GM20431 (cell line): ENCODE data around the gene SEC61A2.

Experiments used
- in situ Hi-C: fragments of 300-500 bp; cut with MseI, MboI; formaldehyde crosslinking; loops from one replicate; pipeline ENCODE4 v1.15.0; 2020; ENCODE audit warnings: low sequenced_read_pairs; ENCODE audit not compliant: unreplicated experiment

SEC61A2 gene

DNA sequence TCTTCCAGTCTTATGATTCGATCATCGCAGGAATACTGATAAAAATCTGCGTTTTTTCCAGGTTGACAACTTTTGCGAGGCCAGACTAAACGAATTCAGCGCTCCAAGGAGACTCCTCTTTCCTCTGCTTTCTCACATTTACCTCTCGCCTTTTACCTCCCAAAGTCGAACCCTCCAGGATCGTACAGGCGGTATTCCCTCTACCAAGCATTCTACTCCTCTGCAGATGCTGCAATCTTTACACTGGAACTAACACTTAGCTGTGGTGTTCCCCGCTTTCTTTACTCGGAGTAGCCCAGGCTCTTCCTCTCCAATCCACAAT lies 65.8 kb downstream of the SEC61A2 start:
- in situ Hi-C loops: no loop called here

DNA sequence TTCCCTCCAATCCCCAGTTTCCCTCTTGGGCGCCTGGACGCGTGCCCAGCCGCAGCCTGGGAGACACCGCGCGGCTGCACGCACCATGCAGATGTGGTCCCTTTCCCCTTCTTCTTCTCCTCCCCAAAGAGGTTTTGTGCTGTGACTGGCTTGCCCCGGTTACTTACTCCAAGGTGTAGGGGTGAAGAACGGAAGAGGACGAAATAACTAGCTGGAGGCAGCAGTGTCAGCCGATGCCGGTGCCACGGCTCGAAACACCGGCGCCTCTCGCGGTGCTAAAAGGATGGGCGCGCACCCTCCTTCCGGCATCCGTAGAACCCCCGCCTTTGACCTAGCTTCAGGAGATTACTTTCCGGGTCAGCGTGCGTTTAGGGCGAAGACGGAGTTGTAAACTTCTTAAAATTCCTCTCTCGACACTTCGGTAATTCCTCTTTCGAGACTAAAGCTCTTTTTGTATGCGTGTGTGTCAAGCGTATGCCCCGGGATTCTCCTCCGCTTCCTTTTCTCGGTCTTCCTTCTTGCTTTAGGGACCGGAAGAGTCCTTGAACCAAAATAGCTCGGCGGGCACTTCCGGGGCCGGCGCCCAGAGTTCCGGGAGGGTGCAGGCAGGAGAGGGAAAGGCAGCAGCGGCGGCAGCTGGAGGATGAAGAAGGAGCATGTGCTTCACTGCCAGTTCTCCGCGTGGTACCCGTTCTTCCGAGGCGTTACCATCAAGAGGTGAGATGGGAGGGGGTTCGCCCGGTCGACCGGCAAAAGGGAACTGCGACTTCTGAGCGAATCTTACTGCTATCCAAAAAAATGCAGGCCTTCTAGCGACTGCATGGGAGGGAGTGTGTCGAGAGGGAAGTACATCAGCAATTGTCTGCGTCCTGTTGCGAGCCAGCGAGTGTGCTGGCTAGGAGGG lies 66.4 kb downstream of the SEC61A2 start, which contains the start of the genes CDC123 and NUDT5:
Gene CDC123 (plus strand): TSS at position 586 of the 904 bp plus-strand sequence. CDS start 58 bp downstream, at position 644.
Gene NUDT5 (minus strand): TSS at position 289 of the 904 bp plus-strand sequence. CDS start 9,600 bp downstream, outside the sequence.
- in situ Hi-C loops: no loop called here

DNA sequence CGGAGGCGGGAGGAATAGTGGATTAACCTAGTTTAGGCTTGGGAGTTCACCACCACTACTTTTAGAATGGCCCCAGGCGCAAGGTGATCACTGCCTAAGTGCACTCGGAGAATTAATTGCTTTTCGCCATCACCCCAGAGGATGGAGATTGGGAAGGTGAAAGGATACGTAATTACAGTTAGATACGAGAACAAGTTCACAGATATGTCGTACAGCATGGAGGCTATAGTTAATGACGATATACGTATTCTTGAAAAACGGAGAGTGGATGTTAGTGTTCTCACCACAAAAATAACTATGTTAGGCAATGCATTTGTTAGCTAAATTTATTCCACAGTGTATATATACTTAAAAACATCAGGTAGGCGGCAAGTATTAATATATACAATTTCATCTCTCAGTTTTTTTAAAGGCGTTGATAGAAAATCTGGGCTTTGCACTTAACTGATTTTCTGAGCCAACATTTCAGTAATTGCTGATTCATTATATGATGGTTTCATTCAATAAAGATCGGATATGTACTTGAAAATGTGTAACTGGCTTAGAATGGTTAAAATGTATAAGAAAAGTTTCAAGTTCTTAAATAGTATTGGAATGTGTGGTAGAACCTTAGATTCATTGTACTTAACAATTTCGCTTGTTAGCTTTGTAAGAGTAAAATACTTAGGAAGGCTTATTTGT lies 67.2 kb downstream of the SEC61A2 start:
- in situ Hi-C loops: no loop called here

DNA sequence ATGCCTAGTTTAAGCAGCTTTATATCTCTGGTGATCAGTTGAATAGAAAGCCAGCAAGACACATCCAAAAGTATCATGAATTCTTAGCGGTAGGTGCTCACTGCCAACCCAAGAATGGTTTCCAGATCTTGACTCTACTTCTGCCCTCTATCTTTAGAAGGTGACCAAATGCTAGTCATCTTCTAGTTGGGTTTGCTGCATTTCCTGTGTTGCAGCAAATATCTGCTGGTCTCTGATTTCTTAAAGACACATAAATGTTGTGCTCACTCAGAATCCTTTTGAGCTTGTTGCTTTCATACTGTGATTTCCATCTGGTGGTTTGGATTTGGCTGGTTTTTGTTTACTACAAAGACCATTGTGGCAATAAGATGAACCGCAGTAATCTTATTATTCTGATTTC lies 68.7 kb downstream of the SEC61A2 start:
- in situ Hi-C loops: no loop called here

DNA sequence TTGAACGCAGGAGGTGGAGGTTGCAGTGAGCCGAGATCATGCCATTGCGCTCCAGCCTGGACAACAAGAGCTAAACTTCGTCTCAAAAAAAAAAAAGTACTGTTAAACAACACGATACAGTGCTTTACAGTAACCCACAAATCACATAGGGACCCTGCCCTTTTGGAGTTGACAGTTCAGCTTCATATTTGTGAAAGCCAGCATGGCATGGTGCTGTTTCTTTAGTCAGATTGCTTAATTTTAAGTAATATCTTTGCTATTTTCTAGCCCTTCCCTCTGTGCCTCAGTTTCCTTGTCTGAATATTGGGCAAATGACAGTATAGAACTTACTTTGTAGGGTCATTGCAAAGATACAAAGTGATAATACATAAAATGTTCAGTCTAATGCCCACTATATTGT lies 71.4 kb downstream of the SEC61A2 start:
- in situ Hi-C loops: no loop called here

DNA sequence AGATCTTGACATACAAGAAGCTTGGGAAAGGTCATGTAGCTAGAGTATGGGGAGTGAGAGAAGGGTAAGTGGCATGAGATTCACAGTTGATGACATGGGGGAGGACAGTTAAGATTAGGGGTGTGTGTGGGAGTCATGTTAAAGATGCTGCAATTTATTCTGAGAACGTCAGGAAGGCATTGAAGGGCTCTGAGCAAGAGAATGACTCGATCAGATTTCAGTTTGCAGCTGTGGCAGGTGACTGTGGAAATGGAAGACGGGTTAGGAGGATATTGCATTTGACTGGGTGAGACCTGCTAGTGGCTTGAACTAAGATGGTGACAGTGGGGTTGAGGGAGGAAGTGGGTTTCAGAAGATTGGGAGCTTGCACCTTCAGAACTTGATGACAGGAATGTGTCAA lies 72.1 kb downstream of the SEC61A2 start:
- in situ Hi-C loops: no loop called here

DNA sequence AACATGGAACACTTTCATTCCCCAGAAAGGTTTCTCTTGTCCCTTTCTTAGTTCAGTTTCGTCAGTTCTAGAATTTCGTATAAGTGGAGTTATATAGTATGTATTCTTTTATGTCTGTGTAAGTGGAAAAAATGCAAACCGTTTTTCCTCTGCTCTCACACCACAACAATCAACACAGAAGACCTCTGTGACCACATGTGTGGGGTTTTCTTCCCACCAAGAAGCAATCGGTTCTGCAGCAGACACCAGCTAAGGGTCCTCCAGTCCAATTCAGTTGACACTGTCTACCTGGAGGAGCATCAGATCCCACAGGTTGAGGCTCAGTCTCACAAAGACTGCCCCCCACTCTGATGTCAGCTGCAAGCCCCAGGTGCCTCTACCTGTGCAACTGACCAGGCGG lies 72.7 kb downstream of the SEC61A2 start:
- in situ Hi-C loops: no loop called here

DNA sequence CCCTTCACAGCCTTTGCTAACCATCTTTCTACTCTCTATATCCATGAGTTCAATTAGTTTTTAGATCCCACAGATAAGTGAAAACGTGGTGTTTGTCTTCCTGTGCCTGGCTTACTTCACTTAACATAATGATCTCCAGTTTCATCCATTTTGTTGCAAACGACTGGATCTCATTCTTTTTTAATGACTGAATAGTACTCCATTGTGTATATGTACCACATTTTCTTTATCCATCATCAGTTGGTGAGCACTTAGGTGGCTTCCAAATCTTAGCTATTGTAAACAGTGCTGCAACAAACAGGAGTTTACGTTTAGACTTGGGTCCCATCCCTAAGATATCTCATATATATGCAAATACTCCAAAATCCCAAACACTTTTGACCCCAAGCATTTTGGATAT lies 75.6 kb downstream of the SEC61A2 start:
- in situ Hi-C loops: no loop called here

DNA sequence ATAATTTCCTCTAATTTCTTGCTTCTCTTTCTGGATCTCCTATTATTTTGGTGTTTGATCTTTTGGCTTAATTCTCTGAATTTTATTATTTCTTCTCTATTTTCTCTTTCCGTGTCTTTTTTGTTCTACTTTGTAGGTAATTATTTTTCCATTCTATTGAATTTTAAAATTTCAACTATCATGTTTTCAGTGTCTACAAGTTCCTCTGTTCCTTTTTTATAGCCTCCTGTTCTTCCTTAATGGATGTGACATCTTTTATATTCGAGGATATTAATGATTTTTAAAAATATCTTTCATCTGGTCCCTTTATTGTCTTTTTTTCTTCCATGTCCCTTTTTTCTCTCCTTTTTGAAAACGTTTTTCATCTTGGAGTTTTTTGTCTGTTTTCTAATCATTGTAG lies 77.6 kb downstream of the SEC61A2 start:
- in situ Hi-C loops: no loop called here

DNA sequence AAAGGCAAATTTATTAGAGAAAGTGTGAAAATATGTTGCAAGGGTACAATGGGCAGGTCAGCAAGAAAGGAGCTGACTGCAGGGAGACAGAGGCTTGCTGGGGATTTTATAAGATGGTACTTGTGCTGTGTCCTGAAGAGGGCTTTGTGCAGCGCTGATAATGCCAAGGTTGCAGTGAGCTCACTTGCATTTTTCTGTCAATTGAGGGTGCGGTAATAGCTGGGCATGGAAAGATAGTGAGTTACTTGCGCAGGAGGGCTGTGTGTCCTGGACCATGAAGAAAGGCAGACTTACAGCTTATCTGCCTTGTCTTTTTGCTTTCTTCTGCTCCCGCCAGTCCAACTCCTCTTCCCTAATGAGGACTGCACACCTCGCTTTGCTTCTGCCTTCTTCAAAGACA lies 79.0 kb downstream of the SEC61A2 start:
- in situ Hi-C loops: no loop called here

DNA sequence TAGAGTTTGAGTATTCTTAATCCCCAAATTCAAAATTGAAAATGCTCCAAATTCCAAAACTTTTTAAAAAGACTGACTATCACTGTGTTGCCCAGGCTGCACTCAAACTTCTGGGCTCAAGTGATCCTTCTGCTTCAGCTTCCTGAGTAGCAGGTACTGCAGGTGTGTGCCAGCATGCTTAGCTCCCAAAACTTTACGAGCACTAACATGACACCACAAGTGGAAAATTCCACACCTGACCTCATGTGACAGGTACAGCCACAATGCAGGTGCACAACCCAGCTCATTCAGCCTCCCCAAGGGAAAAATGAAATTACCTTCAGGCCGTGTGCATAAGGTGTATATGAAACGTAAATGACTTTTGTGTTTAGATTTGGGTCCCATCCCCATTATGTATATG lies 83.0 kb downstream of the SEC61A2 start:
- in situ Hi-C loops: no loop called here

DNA sequence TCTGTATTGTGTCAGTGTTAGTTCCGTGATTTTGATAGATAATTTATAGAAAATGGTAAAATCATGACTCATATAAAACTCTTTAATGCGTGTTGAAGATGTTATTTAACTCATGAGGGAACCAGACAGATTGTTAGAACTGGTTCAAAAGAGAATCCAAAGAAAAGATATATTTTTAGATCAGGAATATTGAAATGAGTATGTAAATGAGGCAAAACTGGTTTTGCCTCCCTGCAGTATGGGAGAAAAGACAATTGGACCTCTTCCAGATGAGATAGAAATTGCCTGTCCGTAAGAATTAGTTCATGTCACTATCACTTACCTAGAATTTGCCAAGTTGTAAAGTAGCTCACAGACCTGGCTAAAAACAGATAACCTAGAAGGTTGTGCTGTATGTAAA lies 84.1 kb downstream of the SEC61A2 start:
- in situ Hi-C loops: no loop called here

DNA sequence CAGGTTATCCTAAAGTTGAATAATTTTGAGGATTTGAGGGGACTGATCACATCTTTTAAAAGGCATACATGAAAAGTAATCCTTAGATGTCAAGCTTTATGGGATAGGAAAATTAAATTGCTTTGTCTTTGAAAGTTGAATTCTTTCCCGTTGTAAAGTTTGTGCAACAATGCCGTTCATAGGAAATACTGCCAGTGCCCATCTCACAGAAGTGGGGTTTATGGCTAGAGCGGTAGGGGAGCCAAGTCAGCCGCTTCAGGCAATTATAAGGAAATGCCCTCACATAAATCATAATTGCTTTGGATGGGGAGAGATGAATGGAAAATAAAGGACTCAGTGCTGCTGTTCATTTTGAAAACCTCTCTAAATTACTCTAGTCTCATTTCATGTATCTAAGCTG lies 84.6 kb downstream of the SEC61A2 start:
- in situ Hi-C loops: no loop called here

DNA sequence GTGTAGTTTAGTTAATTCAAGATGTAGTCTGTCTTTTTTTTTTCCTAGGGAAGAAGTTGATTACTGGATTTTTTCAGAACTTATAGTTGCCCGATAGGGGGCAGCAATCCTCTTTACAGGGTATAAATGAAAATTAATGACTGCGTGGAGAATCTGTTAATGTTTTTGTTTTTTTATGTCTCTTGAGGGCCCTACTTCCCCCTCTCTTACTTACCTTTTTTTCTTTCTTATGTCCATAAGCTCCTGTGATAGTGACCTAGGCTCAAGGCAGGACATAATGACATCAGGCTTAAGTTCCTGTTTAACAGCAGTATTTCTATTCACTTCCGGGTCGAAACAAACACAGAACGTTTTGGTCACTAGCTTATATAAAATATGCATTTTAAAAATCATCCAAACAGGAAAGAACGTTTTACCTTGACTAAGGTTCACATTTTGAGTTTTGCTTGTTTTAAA lies 85.3 kb downstream of the SEC61A2 start:
- in situ Hi-C loops: no loop called here
